Ectodermal cell (in vitro differentiated cells): Measurements from ENCODE around the gene CYSTM1.

Experiments used
- H3K27ac ChIP-seq: 2 replicates; pipeline ENCODE4 v1.7.0; 2013; ENCODE audit warnings: mild to moderate bottlenecking, low read depth, low read length; ENCODE audit not compliant: insufficient read depth, poor library complexity, severe bottlenecking
- H3K27me3 ChIP-seq: 2 replicates; pipeline ENCODE4 v1.7.0; 2013; ENCODE audit warnings: mild to moderate bottlenecking, low read length; ENCODE audit not compliant: insufficient read depth, control insufficient read depth, poor library complexity, severe bottlenecking
- H3K36me3 ChIP-seq: one replicate; pipeline ENCODE4 v1.7.0; 2013; ENCODE audit warnings: low read length; ENCODE audit not compliant: control insufficient read depth, insufficient read depth
- H3K4me1 ChIP-seq: one replicate; pipeline ENCODE4 v1.7.0; 2013; ENCODE audit warnings: low read length; ENCODE audit not compliant: control insufficient read depth, insufficient read depth
- H3K4me3 ChIP-seq: 2 replicates; pipeline ENCODE4 v1.7.0; 2013; ENCODE audit warnings: low read depth, low read length, control low read depth; ENCODE audit not compliant: insufficient read depth
- H3K9me3 ChIP-seq: 2 replicates; pipeline ENCODE4 v1.7.0; 2013; ENCODE audit warnings: mild to moderate bottlenecking, low read length, moderate library complexity; ENCODE audit not compliant: control insufficient read depth
- WGBS, 2 experiments: methylation state at CpG; one replicate each; pipeline ENCODE4 v1.1.7; 2013; ENCODE audit warnings: missing lambda C conversion rate in 2 of 2; 5-methylcytosine and 5-hydroxymethylcytosine counted together

CYSTM1 gene

GRCh38 chr5:140262839-140263238 lies 87.9 kb downstream of the CYSTM1 start:
- Histone ChIP-seq H3K36me3 (no peaks in the 10 kb centered on the region), H3K9me3 (no peaks in the 10 kb centered on the region), H3K27ac (no peak overlapping the region), H3K4me3 (no peak overlapping the region), H3K4me1 (peaks cover 7% of the 10 kb centered on the region), H3K27me3 (no peaks in the 10 kb centered on the region)
- 77 to 92% methylated on average over 3 of the region's 3 CpGs for WGBS, 2 experiments

GRCh38 chr5:140265845-140266244 lies 90.9 kb downstream of the CYSTM1 start:
- WGBS, 2 experiments, result 80 to 100% methylated on average over 1 of the region's 1 CpG
- Histone ChIP-seq H3K36me3 (no peaks in the 10 kb centered on the region), H3K9me3 (no peaks in the 10 kb centered on the region), H3K4me1 (peaks cover 7% of the 10 kb centered on the region), H3K4me3 (no peak overlapping the region), H3K27ac (no peak overlapping the region), H3K27me3 (no peaks in the 10 kb centered on the region)

- peaks cover 7% of the 10 kb centered on the region for H3K4me1 ChIP-seq
- 93 to 97% methylated on average over 6 of the region's 6 CpGs for WGBS, 2 experiments
- H3K36me3 ChIP-seq, result no peaks in the 10 kb centered on the region
- no peaks in the 10 kb centered on the region for H3K27me3 ChIP-seq
- H3K9me3 ChIP-seq, result no peaks in the 10 kb centered on the region
- no peak overlapping the region for H3K27ac ChIP-seq
- no peak overlapping the region for H3K4me3 ChIP-seq
Measured at GRCh38 chr5:140266471-140267200, 91.6 kb downstream of the CYSTM1 start.

- Histone ChIP-seq H3K27ac (no peak overlapping the region), H3K36me3 (no peaks in the 10 kb centered on the region), H3K4me1 (peaks cover 7% of the 10 kb centered on the region), H3K4me3 (no peak overlapping the region), H3K27me3 (no peaks in the 10 kb centered on the region), H3K9me3 (no peaks in the 10 kb centered on the region)
- 66 to 79% methylated on average over 3 of the region's 3 CpGs for WGBS, 2 experiments
Measured at GRCh38 chr5:140267201-140267540, 92.2 kb downstream of the CYSTM1 start.

- Histone ChIP-seq H3K27ac (no peak overlapping the region), H3K9me3 (no peaks in the 10 kb centered on the region), H3K4me1 (peaks cover 7% of the 10 kb centered on the region), H3K4me3 (no peak overlapping the region), H3K36me3 (no peaks in the 10 kb centered on the region), H3K27me3 (no peaks in the 10 kb centered on the region)
- 85 to 88% methylated on average over 9 of the region's 9 CpGs for WGBS, 2 experiments
Measured at GRCh38 chr5:140267559-140268018, 92.6 kb downstream of the CYSTM1 start.

- Histone ChIP-seq H3K4me1 (peaks cover 7% of the 10 kb centered on the region), H3K36me3 (no peaks in the 10 kb centered on the region), H3K9me3 (no peaks in the 10 kb centered on the region), H3K27ac (no peak overlapping the region), H3K27me3 (no peaks in the 10 kb centered on the region), H3K4me3 (no peak overlapping the region)
Measured at GRCh38 chr5:140270008-140270407, 95.0 kb downstream of the CYSTM1 start.

- no peak overlapping the region for H3K27ac ChIP-seq
- H3K27me3 ChIP-seq, result no peaks in the 10 kb centered on the region
- WGBS, 2 experiments, result 92 to 97% methylated on average over 6 of the region's 6 CpGs
- H3K9me3 ChIP-seq, result no peaks in the 10 kb centered on the region
- no peaks in the 10 kb centered on the region for H3K36me3 ChIP-seq
- no peaks in the 10 kb centered on the region for H3K4me1 ChIP-seq
- H3K4me3 ChIP-seq, result no peak overlapping the region
Measured at GRCh38 chr5:140273401-140273877, 98.5 kb downstream of the CYSTM1 start.

- Histone ChIP-seq H3K4me3 (no peak overlapping the region), H3K9me3 (no peaks in the 10 kb centered on the region), H3K4me1 (no peaks in the 10 kb centered on the region)
Measured at GRCh38 chr5:140275837-140276236, 100.8 kb downstream of the CYSTM1 start.

GRCh38 chr5:140282266-140282665 lies 107.3 kb downstream of the CYSTM1 start:
- no peak overlapping the region for H3K27ac ChIP-seq
- H3K4me1 ChIP-seq, result no peaks in the 10 kb centered on the region
- H3K36me3 ChIP-seq, result no peaks in the 10 kb centered on the region
- H3K27me3 ChIP-seq, result no peaks in the 10 kb centered on the region
- H3K4me3 ChIP-seq, result no peak overlapping the region
- WGBS, 2 experiments, result no CpG with 5 or more reads among the region's 2 CpGs
- H3K9me3 ChIP-seq, result no peaks in the 10 kb centered on the region

More at GRCh38 chr5:140275837-140276236, 100.8 kb downstream of the CYSTM1 start:
- H3K27ac ChIP-seq, result no peak overlapping the region
- no peaks in the 10 kb centered on the region for H3K27me3 ChIP-seq
- H3K36me3 ChIP-seq, result no peaks in the 10 kb centered on the region

GRCh38 chr5:140284013-140284412 lies 109.0 kb downstream of the CYSTM1 start:
- Histone ChIP-seq H3K4me3 (no peak overlapping the region), H3K27ac (no peak overlapping the region), H3K27me3 (no peaks in the 10 kb centered on the region), H3K4me1 (no peaks in the 10 kb centered on the region), H3K9me3 (no peaks in the 10 kb centered on the region), H3K36me3 (no peaks in the 10 kb centered on the region)
- 95 to 96% methylated on average over 2 to 3 of the region's 3 CpGs for WGBS, 2 experiments
